Tibial nerve (tissue), 4 donors: Measurements from ENCODE around the gene HOMER3. TPM values are rescaled to one million over a fixed set of nuclear protein-coding genes. Genes with fewer than 3 reads are reported as not detected.

ENCODE experiments used
- DNase-seq, 2 donors: peaks; one replicate each; pipeline ENCODE4 v3.0.0-alpha.2; 2019; ENCODE audit warnings: low spot score in 2 of 2
- H3K27ac ChIP-seq, 4 donors: fragments of 200-600 bp; sonication (generic) in 3 of 4; one replicate each; pipeline ENCODE4 v1.5.1; 2017 to 2019; ENCODE audit warnings: mild to moderate bottlenecking in 1 of 4
- H3K27me3 ChIP-seq, 2 donors: fragments of 200-600 bp; sonication (generic) in 1 of 2; one replicate each; pipeline versions ENCODE4 v1.5.1 to v1.6.0; 2017 to 2019
- H3K36me3 ChIP-seq, 3 donors: fragments of 200-600 bp; sonication (generic); one replicate each; pipeline ENCODE4 v1.5.1; 2018 to 2019
- H3K4me1 ChIP-seq, 4 donors: fragments of 200-600 bp; sonication (generic) in 3 of 4; one replicate each; pipeline ENCODE4 v1.5.1; 2017 to 2019
- H3K4me3 ChIP-seq, 4 donors: fragments of 200-600 bp; sonication (generic) in 3 of 4; one replicate each; pipeline ENCODE4 v1.5.1; 2017 to 2019; ENCODE audit warnings: mild to moderate bottlenecking in 1 of 4, moderate library complexity in 1 of 4
- H3K9me3 ChIP-seq, 4 donors: fragments of 200-600 bp; sonication (generic) in 3 of 4; one replicate each; pipeline ENCODE4 v1.5.1; 2017 to 2019
- CTCF ChIP-seq, 5 experiments: fragments of 200-600 bp in 3 of 5; fragments of 450-650 bp in 2 of 5; sonication (generic) in 3 of 5; IDR thresholded peaks; one replicate each; pipeline ENCODE4 v1.5.1; 2016 to 2019; ENCODE audit warnings: antibody characterized with exemption in 5 of 5, mild to moderate bottlenecking in 3 of 5, moderate library complexity in 2 of 5
- EP300 ChIP-seq, 2 donors: sonication (generic); formaldehyde crosslinking; IDR thresholded peaks; one replicate each; pipeline ENCODE4 v1.6.1; 2017; ENCODE audit warnings: antibody characterized with exemption in 2 of 2, mild to moderate bottlenecking in 1 of 2
- POLR2A ChIP-seq, 2 donors: fragments of 450-650 bp; IDR thresholded peaks; one replicate each; pipeline ENCODE4 v1.6.1; 2017; ENCODE audit warnings: antibody characterized with exemption in 2 of 2, mild to moderate bottlenecking in 2 of 2, moderate library complexity in 2 of 2
- WGBS, 2 donors: methylation state at CpG; one replicate each; pipeline ENCODE4 v1.1.5; 2018; 5-methylcytosine and 5-hydroxymethylcytosine counted together
- total RNA-seq, 4 donors: library from RNA; depleted of rRNA; stranded (reverse); fragments of >200 nt; gene quantifications; one replicate each; pipeline ENCODE4 v1.1.0, GENCODE V29; 2016

HOMER3 gene
- total RNA-seq, 4 donors from 2014 or later, result 38.0 to 90.0 (median 44.6) TPM

DNA sequence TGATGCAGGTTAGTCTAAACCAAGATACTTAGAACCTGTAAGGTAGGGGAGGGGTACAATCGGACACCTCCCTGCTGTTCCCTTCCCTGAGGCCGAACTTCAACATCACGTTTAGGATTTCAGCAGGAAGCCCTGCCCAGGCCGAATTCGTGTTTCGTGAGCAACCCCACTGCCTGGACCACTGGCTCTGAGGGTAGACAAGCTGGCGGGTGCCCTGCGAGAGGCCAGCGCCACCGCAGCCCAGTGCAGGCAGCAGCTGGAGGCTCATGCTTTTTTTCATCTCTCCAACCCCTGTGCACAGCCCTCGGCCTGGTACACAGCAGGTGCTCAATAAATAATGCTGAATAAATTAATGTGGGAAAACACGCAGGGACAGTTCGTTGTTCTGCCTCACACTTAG lies 7.7 kb downstream of the HOMER3 start:
- Histone ChIP-seq H3K36me3 (peaks cover 0 to 91% (median 0%) of the 10 kb centered on the region in 3 donors), H3K27ac (no peak overlapping the region), H3K27me3 (no peaks in the 10 kb centered on the region), H3K4me3 (no peak overlapping the region), H3K9me3 (no peaks in the 10 kb centered on the region), H3K4me1 (peaks cover 0 to 16% (median 0%) of the 10 kb centered on the region in 4 donors)
- 85 to 89% methylated on average over 13 of the region's 13 CpGs for WGBS, 2 donors
- TF ChIP-seq CTCF (IDR thresholded peaks at IDR 0.05) (no peak), POLR2A (IDR thresholded peaks at IDR 0.05) (no peak), EP300 (IDR thresholded peaks at IDR 0.05) (no peak)
- no peak for DNase-seq

DNA sequence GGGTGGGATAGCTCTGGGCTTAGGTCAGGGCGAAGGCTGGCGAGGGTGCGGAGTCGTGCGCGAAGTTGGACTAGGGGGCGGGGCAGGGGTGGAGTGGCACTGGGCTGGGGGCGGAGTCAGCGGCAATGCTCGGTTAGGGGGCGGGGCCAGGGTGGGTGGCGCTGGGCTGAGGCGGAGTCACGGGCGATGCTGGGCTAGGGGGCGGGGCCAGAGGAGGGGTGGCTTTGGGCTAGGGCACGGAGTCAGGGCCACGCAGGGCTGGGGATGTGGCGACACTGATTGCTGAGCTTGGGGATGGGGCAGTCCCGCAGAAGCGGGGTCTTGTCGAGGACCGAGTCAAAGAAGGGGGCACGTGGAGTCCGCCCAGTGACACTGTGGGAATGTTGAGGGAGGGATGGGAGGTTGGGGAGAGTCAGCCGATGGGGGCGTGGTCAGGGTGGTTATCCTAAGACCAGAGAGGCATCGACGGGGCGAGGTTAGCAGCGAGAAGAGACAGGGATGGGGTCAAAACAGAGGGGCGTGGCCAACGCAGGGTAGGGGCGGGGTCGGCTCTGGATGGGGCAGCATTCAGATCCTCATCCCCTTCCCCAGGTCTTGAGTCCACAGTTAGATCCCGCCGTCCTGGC lies 8.7 kb downstream of the HOMER3 start:
- DNase-seq, result peak; percentile 67 to 73
- Histone ChIP-seq H3K4me1 (peaks cover 0 to 16% (median 0%) of the 10 kb centered on the region in 4 donors), H3K4me3 (peak overlapping the region in 2 of 4 donors; percentile 23 to 32), H3K36me3 (peaks cover 0 to 91% (median 0%) of the 10 kb centered on the region in 3 donors), H3K27ac (peak overlapping the region in 2 of 4 donors; percentile 58 to 67), H3K9me3 (no peaks in the 10 kb centered on the region), H3K27me3 (no peaks in the 10 kb centered on the region)
- WGBS, 2 donors, result 17 to 29% methylated on average over 37 of the region's 37 CpGs
- TF ChIP-seq POLR2A (IDR thresholded peaks at IDR 0.05) (no peak), CTCF (IDR thresholded peaks at IDR 0.05) (no peak), EP300 (IDR thresholded peaks at IDR 0.05) (no peak)

GRCh38 chr19:18931316-18932162 lies 9.5 kb downstream of the HOMER3 start:
- peak overlapping the region in 2 of 4 donors; percentile 58 to 67 for H3K27ac ChIP-seq
- no peaks in the 10 kb centered on the region for H3K9me3 ChIP-seq
- H3K27me3 ChIP-seq, result no peaks in the 10 kb centered on the region
- H3K36me3 ChIP-seq, result peaks cover 0 to 91% (median 0%) of the 10 kb centered on the region in 3 donors
- H3K4me1 ChIP-seq, result peaks cover 0 to 16% (median 0%) of the 10 kb centered on the region in 4 donors
- 80 to 86% methylated on average over 24 to 29 of the region's 34 CpGs for WGBS, 2 donors
- TF ChIP-seq POLR2A (IDR thresholded peaks at IDR 0.05) (no peak), CTCF (IDR thresholded peaks at IDR 0.05) (no peak), EP300 (IDR thresholded peaks at IDR 0.05) (no peak)
- no peak for DNase-seq
- peak overlapping the region in 1 of 4 donors; percentile 32 for H3K4me3 ChIP-seq

GRCh38 chr19:18929311-18929710 lies 11.7 kb downstream of the HOMER3 start:
- Histone ChIP-seq H3K4me1 (peaks cover 0 to 16% (median 0%) of the 10 kb centered on the region in 4 donors), H3K27me3 (no peaks in the 10 kb centered on the region), H3K9me3 (no peaks in the 10 kb centered on the region), H3K27ac (no peak overlapping the region), H3K4me3 (no peak overlapping the region), H3K36me3 (peaks cover 0 to 91% (median 6%) of the 10 kb centered on the region in 3 donors)
- 89 to 91% methylated on average over 21 to 24 of the region's 25 CpGs for WGBS, 2 donors
- DNase-seq, result no peak
- TF ChIP-seq POLR2A (IDR thresholded peaks at IDR 0.05), result no peak
- TF ChIP-seq CTCF (IDR thresholded peaks at IDR 0.05), result no peak
- no peak for TF ChIP-seq EP300 (IDR thresholded peaks at IDR 0.05)
